GM18499 (cell line): ENCODE results near the gene MFRP.

Source experiments
- ATAC-seq: cut with Tn5 transposase; IDR thresholded peaks from one replicate; pipeline ENCODE4 v1.9.1; 2021; ENCODE audit warnings: moderate number of reproducible peaks; ENCODE audit not compliant: insufficient read depth, unreplicated experiment

The MFRP gene

DNA sequence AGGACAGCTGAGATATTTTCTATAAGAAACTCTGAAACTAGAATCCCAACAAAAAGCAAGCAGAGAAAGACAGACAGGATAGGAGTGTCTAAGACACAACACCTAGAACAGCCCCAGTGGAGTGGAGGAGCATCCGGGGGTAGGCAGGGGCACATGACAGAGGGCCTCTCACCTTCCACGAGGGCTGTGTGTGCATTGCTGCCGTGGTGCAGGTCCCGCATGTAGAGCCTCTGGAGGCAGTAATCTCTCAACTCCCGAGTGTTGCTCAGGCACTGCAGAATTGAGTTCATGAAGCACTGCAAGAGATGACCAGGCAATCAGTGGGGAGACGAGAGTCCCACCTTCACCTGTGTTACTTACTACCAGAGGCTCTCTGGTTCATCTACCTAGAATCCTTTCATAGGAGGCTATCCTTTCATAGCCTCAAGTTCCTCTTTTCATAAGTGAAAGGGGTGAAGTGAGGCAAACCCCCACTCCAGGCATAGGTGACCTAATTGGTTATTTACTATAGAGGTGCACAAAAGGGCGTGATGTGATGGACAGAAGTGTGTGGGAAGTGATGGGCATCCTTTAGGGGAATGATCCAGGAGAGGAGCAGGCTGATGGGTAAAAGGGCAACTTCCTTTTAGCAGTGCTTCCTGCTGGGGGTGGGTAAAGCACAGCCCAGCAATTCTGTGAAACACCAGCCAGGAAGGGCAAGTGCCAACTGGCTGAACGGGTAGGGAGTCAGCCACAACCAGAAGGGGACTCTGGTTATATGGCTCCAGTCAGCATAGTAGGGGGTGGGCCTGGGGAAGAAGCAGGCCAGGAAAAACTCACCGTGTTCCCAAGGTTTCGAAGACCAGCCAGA is 13.1 kb upstream of the MFRP start:
- ATAC-seq, result no peak

- no peak for ATAC-seq
These were observed 10.6 kb upstream of the MFRP start for GRCh38 chr11:119357074-119357473.

GRCh38 chr11:119356349-119357031 is 10.0 kb upstream of the MFRP start:
- ATAC-seq, result no peak

GRCh38 chr11:119355091-119355843 is 8.8 kb upstream of the MFRP start:
- no peak for ATAC-seq

GRCh38 chr11:119352857-119353260 is 6.4 kb upstream of the MFRP start:
- no peak for ATAC-seq

DNA sequence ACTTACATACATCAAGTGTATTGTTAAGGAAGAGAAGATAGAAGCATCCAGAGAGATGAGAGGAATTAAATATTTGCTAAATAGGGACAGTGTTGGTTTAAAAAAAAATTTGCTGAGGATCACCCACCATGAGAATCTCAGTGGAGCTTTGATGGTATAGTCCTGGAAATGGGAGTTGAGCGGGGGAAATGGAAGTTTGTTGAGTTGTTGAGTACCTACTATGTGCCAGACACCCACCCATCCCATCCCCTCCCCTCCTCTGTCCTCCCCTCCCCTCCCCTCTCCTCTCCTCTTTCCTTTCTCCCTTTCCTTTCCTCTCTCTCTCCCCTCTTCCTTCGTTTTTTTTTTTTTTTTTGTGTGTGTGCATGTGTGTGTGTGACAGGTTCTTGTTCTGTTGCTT is 4.7 kb upstream of the MFRP start:
- ATAC-seq, result no peak

- ATAC-seq, result no peak
These were observed 3.8 kb upstream of the MFRP start for GRCh38 chr11:119350302-119350701.

- no peak for ATAC-seq
These were observed 1.6 kb upstream of the MFRP start for GRCh38 chr11:119347940-119348605.

DNA sequence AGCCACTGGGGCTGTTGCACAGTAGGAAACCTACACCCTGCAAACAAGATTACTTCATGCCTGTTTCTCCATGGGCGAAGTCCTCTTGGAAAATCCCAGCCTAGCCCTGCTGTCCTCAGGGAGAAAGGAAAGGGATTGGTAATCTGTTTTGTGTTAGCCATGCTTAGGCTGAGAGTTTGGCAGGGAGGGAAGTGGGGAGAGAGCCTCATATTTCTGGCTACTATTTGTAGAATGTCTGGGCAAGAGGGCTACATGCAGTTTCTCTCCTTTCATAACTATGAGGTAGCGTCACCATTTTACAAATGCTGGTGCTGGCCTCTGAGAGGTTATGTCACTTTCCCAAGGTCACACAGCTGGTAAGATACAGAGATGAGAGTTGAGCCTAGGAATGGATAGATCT is 737 bp upstream of the MFRP start:
- ATAC-seq, result no peak

GRCh38 chr11:119345685-119346084 is 820 bp downstream of the MFRP start:
- ATAC-seq, result no peak

GRCh38 chr11:119344291-119345010 is 2.1 kb downstream of the MFRP start:
- ATAC-seq, result no peak

DNA sequence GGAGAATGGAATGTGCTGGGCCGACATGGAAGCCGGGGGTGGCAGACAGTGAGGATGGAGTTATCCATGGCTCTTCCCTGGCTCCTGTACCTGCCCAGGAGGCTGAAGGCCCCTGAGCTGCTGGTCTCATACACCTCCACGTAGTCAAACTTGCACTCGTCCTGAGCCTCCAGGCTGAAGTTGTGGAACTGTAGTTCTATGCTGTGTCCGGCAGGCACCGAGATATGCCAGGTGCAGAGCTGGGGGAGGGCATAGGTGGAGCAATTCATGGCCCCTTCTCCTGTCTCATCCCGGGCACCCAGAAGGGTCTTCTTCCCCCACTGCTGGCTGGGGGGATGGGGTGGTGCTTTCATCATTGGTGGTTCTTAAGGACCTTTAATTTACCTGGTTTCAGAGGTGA is 2.8 kb downstream of the MFRP start:
- ATAC-seq, result no peak

GRCh38 chr11:119342362-119343130 is 4.0 kb downstream of the MFRP start:
- ATAC-seq, result no peak

DNA sequence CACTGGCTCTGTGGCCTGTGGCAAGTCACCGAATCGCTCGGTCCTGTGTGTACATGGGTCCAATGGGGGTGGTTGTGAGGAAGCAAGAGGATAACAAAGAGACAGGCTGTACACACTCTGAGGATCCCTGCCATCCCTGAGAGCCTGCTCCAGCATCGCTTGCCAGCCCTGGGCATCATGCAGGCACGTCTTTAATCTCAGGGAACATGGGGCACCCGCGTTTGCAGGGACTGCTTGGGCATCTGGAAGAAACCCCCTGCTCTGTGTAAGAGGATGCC is 4.5 kb downstream of the MFRP start:
- no peak for ATAC-seq

- ATAC-seq, result no peak
These were observed 5.1 kb downstream of the MFRP start for GRCh38 chr11:119341222-119342022.

DNA sequence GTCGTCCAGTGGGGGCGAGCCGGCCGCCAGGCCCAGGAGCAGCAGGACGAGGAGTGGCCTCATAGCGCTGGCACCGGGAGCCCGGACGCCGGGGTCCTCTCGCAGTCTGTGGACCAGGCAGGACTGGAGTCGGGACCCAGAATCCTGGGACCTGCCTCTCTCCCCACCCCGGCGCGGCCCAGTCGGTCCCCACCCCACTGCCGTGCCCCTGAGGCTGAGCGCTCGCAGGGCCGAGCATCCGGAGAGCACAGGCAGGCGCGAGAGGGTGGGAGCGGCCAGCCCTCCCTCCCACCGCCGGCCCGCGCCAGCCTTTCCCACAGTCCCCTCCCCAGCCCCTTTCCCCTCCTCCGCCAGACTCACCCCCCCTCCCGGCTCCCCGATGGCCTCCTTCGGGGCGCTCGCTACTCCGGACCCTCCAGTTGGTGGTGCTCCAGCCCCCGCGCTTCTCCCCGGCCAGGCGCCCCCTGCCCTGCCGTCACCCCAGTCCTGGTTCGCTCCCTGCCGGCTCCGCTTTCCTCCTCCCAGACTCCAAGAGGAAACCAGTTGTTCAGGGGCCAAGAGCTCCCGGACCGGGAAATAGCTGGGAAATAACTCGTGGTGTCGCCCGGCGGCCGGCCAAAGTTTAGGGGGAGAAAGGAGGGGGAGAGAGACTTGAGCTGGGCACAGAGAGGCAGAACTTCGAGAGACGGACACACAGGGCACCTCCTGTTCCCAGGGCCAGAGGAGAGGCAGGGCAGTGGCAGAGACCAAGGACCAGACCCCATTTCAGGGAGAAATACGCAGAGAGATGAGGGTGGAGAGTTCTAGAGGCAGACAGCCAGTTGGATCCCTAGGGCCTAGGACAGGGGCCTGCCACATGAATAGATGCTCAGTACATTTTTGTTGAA is 5.9 kb downstream of the MFRP start, which contains the start of gene C1QTNF5:
C1QTNF5 (minus strand) TSS at position 549 of the 887 bp plus-strand sequence; CDS start at position 63, 486 bp downstream.
- no peak for ATAC-seq

DNA sequence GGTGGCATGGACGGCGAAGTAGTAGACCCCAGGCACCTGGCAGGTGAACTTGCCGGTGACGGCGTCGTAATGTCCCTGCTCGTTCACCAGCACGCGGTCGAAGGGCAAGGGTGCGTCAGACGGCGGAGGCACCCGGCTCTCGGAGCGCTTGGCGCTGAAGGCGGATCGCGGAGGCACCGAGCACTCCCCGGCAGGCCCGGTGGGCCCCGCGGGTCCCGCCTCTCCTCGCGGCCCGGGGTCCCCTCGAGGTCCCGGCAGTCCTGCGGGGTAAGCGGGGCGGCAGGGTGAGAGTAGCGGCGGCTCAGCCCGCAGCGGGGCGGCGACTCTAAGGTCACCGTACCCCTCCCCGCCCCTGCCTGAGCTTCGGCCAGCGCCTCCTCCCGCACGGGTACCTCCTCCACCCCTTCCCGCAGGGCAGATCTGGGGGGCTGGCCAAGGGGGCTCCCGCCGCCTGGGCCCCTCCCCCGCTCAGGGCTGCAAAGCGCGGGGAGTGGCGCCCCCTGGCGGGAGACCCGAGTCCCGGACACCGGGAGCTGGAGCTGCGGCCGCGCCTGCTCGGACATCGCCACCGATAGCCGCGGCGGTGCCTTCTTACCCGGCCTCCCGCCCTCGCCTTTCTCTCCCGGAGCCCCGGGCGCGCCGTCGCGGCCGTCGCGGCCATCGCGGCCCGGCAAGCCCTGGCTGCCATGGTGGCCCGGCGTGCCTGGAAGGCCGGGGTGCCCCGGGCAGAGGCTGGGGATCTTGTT is 6.7 kb downstream of the MFRP start:
- ATAC-seq, result no peak
